Cardiac fibroblast (primary cell): ENCODE data around the gene BARX1.

Experiments used
- DNase-seq, 2 donors: peaks; one replicate each; pipeline versions ENCODE4 v3.0.0 to v3.0.0-alpha.2; 2010; ENCODE audit warnings: low read depth in 2 of 2
- H3K4me3 ChIP-seq, 2 donors: replicated peaks in 1 of 2; 1 replicate in 1 of 2; 2 replicates in 1 of 2; pipeline ENCODE4 v1.5.1; 2011; ENCODE audit warnings: low read depth in 2 of 2, low read length in 2 of 2, mild to moderate bottlenecking in 2 of 2, moderate library complexity in 1 of 2
- CTCF ChIP-seq: IDR thresholded peaks from one replicate; pipeline ENCODE4 v1.5.1; 2011; ENCODE audit warnings: low read depth, mild to moderate bottlenecking, low read length, inconsistent platforms

The BARX1 gene

GRCh38 chr9:93903886-93904648 lies 51.1 kb downstream of the BARX1 start:
- H3K4me3 ChIP-seq = no peak overlapping the region
- no peak for TF ChIP-seq CTCF
- no peak for DNase-seq

GRCh38 chr9:93902780-93903655 lies 52.1 kb downstream of the BARX1 start:
- TF ChIP-seq CTCF = no peak
- no peak overlapping the region for H3K4me3 ChIP-seq
- no peak for DNase-seq

GRCh38 chr9:93902051-93902779 lies 52.9 kb downstream of the BARX1 start:
- no peak for DNase-seq
- H3K4me3 ChIP-seq = no peak overlapping the region
- no peak for TF ChIP-seq CTCF
